Measurements from ENCODE around the gene WDR87. TPM values are rescaled to one million over a fixed set of nuclear protein-coding genes. Genes with fewer than 3 reads are reported as not detected.

The WDR87 gene
- polyA plus RNA-seq, 2 of the 4 experiments (the other 2 are of a cell fraction): not detected

DNA sequence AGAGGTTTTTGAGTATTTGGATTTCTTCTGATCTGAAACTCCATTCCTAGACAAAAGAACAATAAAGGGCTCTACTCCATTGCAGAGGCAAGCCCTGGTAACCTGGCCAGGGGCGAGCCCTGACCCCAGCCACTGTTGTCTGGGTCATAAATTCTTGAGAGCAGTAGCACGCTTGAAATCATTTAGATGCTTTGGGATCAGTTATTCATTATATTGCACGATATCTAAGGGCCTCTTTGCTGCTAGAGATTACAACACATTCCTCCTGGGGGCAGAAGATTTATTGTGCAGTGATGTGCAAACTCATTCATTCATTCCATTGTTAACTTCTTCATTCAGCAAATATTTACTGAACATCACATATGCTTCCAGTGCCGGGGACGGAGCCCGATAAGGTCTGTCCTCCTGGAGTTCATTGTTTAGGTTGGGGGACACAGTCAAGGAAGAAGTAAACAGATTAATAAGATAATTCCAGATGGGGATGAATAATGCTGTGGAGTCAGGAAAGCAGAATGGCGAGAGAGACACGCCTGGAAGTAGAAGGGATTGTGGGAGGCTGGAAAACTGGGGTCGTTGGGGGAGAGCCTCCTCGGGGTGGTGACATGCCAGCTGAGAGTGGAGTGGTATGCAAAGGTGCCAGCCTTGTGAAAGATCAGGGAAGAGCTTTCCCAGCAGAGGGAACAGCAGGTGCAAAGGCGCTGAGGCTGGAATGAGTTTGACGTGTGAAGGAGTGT lies 35.6 kb upstream of the WDR87 start (continued):
- TF ChIP-seq, protein P1, sequence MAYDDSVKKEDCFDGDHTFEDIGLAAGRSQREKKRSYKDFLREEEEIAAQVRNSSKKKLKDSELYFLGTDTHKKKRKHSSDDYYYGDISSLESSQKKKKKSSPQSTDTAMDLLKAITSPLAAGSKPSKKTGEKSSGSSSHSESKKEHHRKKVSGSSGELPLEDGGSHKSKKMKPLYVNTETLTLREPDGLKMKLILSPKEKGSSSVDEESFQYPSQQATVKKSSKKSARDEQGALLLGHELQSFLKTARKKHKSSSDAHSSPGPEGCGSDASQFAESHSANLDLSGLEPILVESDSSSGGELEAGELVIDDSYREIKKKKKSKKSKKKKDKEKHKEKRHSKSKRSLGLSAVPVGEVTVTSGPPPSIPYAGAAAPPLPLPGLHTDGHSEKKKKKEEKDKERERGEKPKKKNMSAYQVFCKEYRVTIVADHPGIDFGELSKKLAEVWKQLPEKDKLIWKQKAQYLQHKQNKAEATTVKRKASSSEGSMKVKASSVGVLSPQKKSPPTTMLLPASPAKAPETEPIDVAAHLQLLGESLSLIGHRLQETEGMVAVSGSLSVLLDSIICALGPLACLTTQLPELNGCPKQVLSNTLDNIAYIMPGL (CRISPR knock-in tag; IDR thresholded peaks at IDR 0.05; ENCODE audit: borderline replicate concordance): no peak
- TF ChIP-seq CEBPB (IDR thresholded peaks at IDR 0.05) (peak; percentile 94 to 99), GATA3 (IDR thresholded peaks at IDR 0.05; ENCODE audit: borderline replicate concordance) (peak; percentile 99), HEYL (CRISPR knock-in tag; IDR thresholded peaks at IDR 0.05) (peak; percentile 71; the same call in 1 of the 2 replicates), HOXB5 (CRISPR knock-in tag; IDR thresholded peaks at IDR 0.05) (peak; percentile 67; the same call in 1 of the 2 replicates), RAD21 (conservative IDR thresholded peaks at IDR 0.05 in 1 of 2, IDR thresholded peaks at IDR 0.05 in 1 of 2) (peak in 1 of 2 experiments; percentile 39; a peak in 4 of 5 replicates)

DNA sequence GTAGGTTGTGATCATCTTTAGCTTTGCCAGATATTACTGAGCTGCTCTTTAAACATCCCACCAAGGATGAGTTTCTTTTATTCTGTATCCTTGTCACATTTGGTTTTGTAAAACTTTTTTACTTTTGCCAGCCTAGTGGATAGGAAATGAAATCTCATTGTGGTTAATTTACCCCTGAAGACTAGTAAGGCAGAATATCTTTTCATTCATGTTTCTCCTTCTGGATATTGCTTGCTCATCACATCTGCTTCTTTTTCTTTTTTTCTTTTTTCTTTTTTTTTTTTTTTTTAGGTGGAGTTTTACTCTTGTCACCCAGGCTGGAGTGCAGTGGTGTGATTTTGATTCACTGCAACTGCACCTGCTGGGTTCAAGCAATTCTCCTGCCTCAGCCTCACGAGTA lies 32.0 kb upstream of the WDR87 start:
- ChIA-PET CTCF (interaction anchor here (0.9 to 4.5 kb wide), 9 partner anchors 10 to 317 kb away, joined by 3 to 39 read pairs (median 3); partner anchors contain the start of genes SIPA1L3 and WDR87), POLR2A (interaction anchor here (0.7 kb wide), 1 partner anchor 195 kb away, joined by 3 read pairs; no protein-coding TSS in a partner anchor)
- peak; percentile 83 for TF ChIP-seq MAFK (IDR thresholded peaks at IDR 0.05; ENCODE audit: partially characterized antibody)
- TF ChIP-seq NR3C1 (IDR thresholded peaks at IDR 0.05): no peak
- no peak overlapping the region for H3K4me3 ChIP-seq
- ATAC-seq (no peak), FAIRE-seq (no peak), DNase-seq (ENCODE audit: low read depth in 1 of 2, low spot score in 1 of 2) (no peak)
- peaks cover 42% of the 10 kb centered on the region for H3K9me3 ChIP-seq
- H3K27ac ChIP-seq: no peak overlapping the region
- no peak overlapping the region for H3K4me2 ChIP-seq
- H3K4me1 ChIP-seq: peaks cover 56% of the 10 kb centered on the region
- WGBS (ENCODE audit: missing lambda C conversion rate): 96% methylated on average over 1 of the region's 1 CpG

DNA sequence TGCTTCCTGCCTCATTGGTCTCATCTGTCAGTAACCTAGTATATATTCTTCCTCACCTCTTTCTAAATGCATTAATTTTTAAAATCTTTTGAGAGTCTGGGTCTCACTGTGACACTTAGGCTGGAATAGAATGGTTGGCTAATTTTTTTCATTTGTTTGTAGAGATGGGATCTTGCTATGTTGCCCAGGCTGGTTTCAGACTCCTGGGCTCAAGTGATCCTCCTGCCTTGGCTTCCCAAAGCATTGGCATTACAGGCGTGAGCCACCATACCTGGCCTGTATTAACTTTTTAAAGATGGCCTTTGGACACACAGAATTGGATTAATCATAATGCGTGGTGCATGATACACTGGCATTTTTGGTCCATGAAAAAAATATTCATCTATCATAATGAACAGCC lies 30.5 kb upstream of the WDR87 start:
- DNase-seq (ENCODE audit: low read depth in 1 of 2, low spot score in 1 of 2) (no peak), FAIRE-seq (no peak), ATAC-seq (no peak)
- CTCF ChIA-PET: interaction anchor here (0.6 to 4.5 kb wide), 3 partner anchors 34 to 346 kb away, joined by 3 to 39 read pairs (median 4); no protein-coding TSS in a partner anchor
- TF ChIP-seq TFCP2L1 (CRISPR knock-in tag; IDR thresholded peaks at IDR 0.05) (no peak), JUN (IDR thresholded peaks at IDR 0.05) (0 out of 5 replicates have a peak, but pooled peaks of 1 of the 2 experiments have one; percentile 15)
- Histone ChIP-seq H3K9me3 (peaks cover 42% of the 10 kb centered on the region), H3K4me2 (no peak overlapping the region), H3K4me1 (peaks cover 50% of the 10 kb centered on the region), H3K27ac (no peak overlapping the region), H3K4me3 (no peak overlapping the region)
- POLR2A ChIA-PET: interaction anchor here (0.6 kb wide), 1 partner anchor 13 kb away, joined by 5 read pairs; no protein-coding TSS in a partner anchor
- WGBS (ENCODE audit: missing lambda C conversion rate): 96% methylated on average over 2 of the region's 2 CpGs

DNA sequence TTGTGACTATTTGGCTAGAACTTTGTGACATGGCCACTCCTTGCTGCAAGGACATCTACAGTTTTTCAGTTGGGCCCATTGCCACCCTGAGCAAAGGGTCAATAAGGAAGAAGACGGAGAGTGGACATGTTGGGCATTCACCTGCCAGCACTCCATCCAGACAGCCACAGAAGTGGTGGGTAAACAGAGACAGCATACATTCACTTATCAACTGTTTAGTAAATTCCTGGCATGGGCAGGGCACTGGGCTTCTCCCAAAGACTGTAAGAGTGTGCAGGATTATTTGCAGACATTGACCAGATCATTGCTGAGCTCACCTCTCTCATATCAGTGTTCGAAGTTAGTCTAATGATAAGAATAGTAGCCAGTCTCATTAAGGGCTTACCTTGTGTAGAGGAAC lies 29.8 kb upstream of the WDR87 start:
- Histone ChIP-seq H3K4me2 (no peak overlapping the region), H3K4me1 (peaks cover 49% of the 10 kb centered on the region), H3K4me3 (no peak overlapping the region), H3K27ac (peak overlapping the region in 1 of 2 experiments; percentile 9; a peak in 1 of 6 replicates), H3K9me3 (peaks cover 42% of the 10 kb centered on the region)
- ChIA-PET CTCF (interaction anchor here (0.6 kb wide), 1 partner anchor 346 kb away, joined by 3 read pairs; no protein-coding TSS in a partner anchor), POLR2A (interaction anchor here (0.6 kb wide), 1 partner anchor 14 kb away, joined by 5 read pairs; no protein-coding TSS in a partner anchor)
- TF ChIP-seq CBX8 (IDR thresholded peaks at IDR 0.05) (no peak), FOXS1 (CRISPR knock-in tag; IDR thresholded peaks at IDR 0.05) (no peak), ZNF302 (CRISPR knock-in tag; IDR thresholded peaks at IDR 0.05) (no peak), NFE2L2 (conservative IDR thresholded peaks at IDR 0.05; ENCODE audit: low read length) (no peak), TFCP2L1 (CRISPR knock-in tag; IDR thresholded peaks at IDR 0.05) (no peak), MYC (IDR thresholded peaks at IDR 0.05; ENCODE audit: borderline replicate concordance, low read length) (no peak), JUNB (IDR thresholded peaks at IDR 0.05) (no peak)
- TF ChIP-seq, protein P2, sequence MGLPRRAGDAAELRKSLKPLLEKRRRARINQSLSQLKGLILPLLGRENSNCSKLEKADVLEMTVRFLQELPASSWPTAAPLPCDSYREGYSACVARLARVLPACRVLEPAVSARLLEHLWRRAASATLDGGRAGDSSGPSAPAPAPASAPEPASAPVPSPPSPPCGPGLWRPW (IDR thresholded peaks at IDR 0.05): no peak
- ATAC-seq (no peak), DNase-seq (ENCODE audit: low read depth in 1 of 2, low spot score in 1 of 2) (peak in 1 of 2 experiments; percentile 55), FAIRE-seq (no peak)
- WGBS (ENCODE audit: missing lambda C conversion rate): 67% methylated on average over 2 of the region's 2 CpGs
